Measurements from ENCODE around the gene GREM2. TPM values are rescaled to one million over a fixed set of nuclear protein-coding genes. Genes with fewer than 3 reads are reported as not detected.

Gene GREM2
- total and polyA plus RNA-seq, 10 donors: 0.22 to 1.5 (median 0.69) TPM

DNA sequence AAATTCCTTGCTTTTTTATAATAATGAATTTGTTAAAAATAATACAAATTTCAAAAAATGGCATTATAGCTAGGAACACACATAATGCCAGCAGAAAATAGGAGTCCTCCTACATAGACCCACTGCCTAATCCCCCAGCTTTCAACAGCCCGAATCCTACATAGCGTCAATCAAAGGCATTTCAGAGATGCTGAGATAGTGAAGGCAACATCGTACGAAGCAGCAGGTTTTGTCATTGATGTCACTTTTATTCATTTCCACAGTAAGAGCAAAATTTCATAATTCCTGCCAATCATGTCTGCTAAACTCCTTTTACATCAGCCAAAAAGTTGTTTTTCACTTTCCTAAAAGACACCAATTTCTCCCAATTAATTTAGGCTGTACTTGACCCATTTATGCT, 94.1 kb downstream of the GREM2 start:
- intact Hi-C loops (cut with DNase I; ENCODE audit: low total_unique reads): no loop called here
- WGBS, 5 donors: 84 to 88% (median 85%) methylated on average over 4 of the region's 4 CpGs
- H3K27me3 ChIP-seq (replicated peaks in 1 of 7): no peaks in the 10 kb centered on the region
- no peak overlapping the region for H3K4me3 ChIP-seq
- TF ChIP-seq POLR2A (IDR thresholded peaks at IDR 0.05) (no peak), POLR2AphosphoS5 (IDR thresholded peaks at IDR 0.05) (no peak)
- TF ChIP-seq, protein P1, sequence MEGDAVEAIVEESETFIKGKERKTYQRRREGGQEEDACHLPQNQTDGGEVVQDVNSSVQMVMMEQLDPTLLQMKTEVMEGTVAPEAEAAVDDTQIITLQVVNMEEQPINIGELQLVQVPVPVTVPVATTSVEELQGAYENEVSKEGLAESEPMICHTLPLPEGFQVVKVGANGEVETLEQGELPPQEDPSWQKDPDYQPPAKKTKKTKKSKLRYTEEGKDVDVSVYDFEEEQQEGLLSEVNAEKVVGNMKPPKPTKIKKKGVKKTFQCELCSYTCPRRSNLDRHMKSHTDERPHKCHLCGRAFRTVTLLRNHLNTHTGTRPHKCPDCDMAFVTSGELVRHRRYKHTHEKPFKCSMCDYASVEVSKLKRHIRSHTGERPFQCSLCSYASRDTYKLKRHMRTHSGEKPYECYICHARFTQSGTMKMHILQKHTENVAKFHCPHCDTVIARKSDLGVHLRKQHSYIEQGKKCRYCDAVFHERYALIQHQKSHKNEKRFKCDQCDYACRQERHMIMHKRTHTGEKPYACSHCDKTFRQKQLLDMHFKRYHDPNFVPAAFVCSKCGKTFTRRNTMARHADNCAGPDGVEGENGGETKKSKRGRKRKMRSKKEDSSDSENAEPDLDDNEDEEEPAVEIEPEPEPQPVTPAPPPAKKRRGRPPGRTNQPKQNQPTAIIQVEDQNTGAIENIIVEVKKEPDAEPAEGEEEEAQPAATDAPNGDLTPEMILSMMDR (IDR thresholded peaks at IDR 0.05 in 8 of 11, conservative IDR thresholded peaks at IDR 0.05 in 3 of 11): no peak
- no peak overlapping the region for H3K27ac ChIP-seq
- no peaks in the 10 kb centered on the region for H3K36me3 ChIP-seq
- H3K4me1 ChIP-seq: no peaks in the 10 kb centered on the region
- no peaks in the 10 kb centered on the region for H3K9me3 ChIP-seq
- DNase-seq: no peak

DNA sequence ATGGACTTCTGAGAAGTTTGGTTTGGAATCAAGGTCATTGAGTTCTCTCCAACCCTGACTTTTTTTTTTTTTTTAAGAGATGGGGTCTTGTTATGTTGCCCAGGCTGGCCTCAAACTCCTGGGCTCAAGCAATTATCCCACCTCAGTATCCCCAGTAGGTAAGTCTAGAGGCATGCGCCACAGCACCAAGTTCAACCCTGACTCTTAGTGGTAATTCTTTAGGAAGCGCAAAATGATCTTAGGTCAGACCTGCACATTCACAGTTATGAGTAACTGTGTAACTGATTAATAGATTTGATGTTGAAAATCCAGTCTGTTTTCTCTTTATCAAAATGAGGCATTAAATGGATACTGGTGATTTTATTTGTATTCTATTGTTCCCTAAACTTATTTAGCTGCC, 95.9 kb downstream of the GREM2 start:
- no peak for DNase-seq
- TF ChIP-seq POLR2A (IDR thresholded peaks at IDR 0.05): no peak
- TF ChIP-seq, protein P1 (IDR thresholded peaks at IDR 0.05 in 8 of 11, conservative IDR thresholded peaks at IDR 0.05 in 3 of 11): no peak
- no peak for TF ChIP-seq POLR2AphosphoS5 (IDR thresholded peaks at IDR 0.05)
- H3K27ac ChIP-seq: no peak overlapping the region
- WGBS, 5 donors: 94 to 98% (median 95%) methylated on average over 2 of the region's 2 CpGs
- no peak overlapping the region for H3K4me3 ChIP-seq
- H3K27me3 ChIP-seq (replicated peaks in 1 of 7): no peaks in the 10 kb centered on the region
- H3K4me1 ChIP-seq: no peaks in the 10 kb centered on the region
- no peaks in the 10 kb centered on the region for H3K9me3 ChIP-seq
- intact Hi-C loops (cut with DNase I; ENCODE audit: low total_unique reads): no loop called here
- H3K36me3 ChIP-seq: no peaks in the 10 kb centered on the region

GRCh38 chr1:240515505-240515904, 96.5 kb downstream of the GREM2 start:
- Histone ChIP-seq H3K4me1 (no peaks in the 10 kb centered on the region), H3K27me3 (replicated peaks in 1 of 7) (no peaks in the 10 kb centered on the region), H3K4me3 (no peak overlapping the region), H3K9me3 (no peaks in the 10 kb centered on the region), H3K27ac (no peak overlapping the region), H3K36me3 (no peaks in the 10 kb centered on the region)
- DNase-seq: no peak
- intact Hi-C loops (cut with DNase I; ENCODE audit: low total_unique reads): no loop called here
- 15 to 25% (median 18%) methylated on average over 1 of the region's 1 CpG for WGBS, 5 donors
- TF ChIP-seq, protein P1 (IDR thresholded peaks at IDR 0.05 in 8 of 11, conservative IDR thresholded peaks at IDR 0.05 in 3 of 11): no peak
- TF ChIP-seq POLR2AphosphoS5 (IDR thresholded peaks at IDR 0.05) (no peak), POLR2A (IDR thresholded peaks at IDR 0.05) (no peak)

DNA sequence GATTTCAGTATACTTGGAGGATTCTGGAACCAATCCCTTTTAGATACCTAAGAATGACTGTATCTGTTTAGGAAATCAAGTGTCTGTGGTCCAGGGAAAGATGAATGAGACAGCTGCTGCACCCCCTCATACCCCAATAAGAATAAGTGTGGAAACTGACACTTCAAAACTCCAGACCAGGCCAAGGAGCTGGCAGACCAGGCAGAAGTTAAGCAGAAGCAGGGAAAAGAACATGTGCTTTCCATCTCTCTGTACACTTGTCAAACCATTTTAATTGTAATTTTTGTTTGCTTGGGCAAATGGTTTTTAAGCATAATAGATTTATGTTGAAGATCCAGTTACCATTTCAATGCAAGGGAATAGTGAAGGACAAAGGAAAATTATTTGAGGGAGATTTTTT, 100.2 kb downstream of the GREM2 start:
- no peaks in the 10 kb centered on the region for H3K4me1 ChIP-seq
- TF ChIP-seq POLR2AphosphoS5 (IDR thresholded peaks at IDR 0.05): no peak
- TF ChIP-seq, protein P1 (IDR thresholded peaks at IDR 0.05 in 8 of 11, conservative IDR thresholded peaks at IDR 0.05 in 3 of 11): no peak
- TF ChIP-seq POLR2A (IDR thresholded peaks at IDR 0.05): no peak
- H3K9me3 ChIP-seq: no peaks in the 10 kb centered on the region
- no peak overlapping the region for H3K27ac ChIP-seq
- H3K27me3 ChIP-seq (replicated peaks in 1 of 7): no peaks in the 10 kb centered on the region
- no peak for DNase-seq
- intact Hi-C loops (cut with DNase I; ENCODE audit: low total_unique reads): no loop called here
- H3K4me3 ChIP-seq: no peak overlapping the region
- no peaks in the 10 kb centered on the region for H3K36me3 ChIP-seq
